ENCODE data around the gene C16orf74. TPM values are rescaled to one million over a fixed set of nuclear protein-coding genes. Genes with fewer than 3 reads are reported as not detected.

Gene C16orf74
- total and polyA plus RNA-seq, 8 donors: 1.1 to 24.9 (median 4.6) TPM; not detected in 3

DNA sequence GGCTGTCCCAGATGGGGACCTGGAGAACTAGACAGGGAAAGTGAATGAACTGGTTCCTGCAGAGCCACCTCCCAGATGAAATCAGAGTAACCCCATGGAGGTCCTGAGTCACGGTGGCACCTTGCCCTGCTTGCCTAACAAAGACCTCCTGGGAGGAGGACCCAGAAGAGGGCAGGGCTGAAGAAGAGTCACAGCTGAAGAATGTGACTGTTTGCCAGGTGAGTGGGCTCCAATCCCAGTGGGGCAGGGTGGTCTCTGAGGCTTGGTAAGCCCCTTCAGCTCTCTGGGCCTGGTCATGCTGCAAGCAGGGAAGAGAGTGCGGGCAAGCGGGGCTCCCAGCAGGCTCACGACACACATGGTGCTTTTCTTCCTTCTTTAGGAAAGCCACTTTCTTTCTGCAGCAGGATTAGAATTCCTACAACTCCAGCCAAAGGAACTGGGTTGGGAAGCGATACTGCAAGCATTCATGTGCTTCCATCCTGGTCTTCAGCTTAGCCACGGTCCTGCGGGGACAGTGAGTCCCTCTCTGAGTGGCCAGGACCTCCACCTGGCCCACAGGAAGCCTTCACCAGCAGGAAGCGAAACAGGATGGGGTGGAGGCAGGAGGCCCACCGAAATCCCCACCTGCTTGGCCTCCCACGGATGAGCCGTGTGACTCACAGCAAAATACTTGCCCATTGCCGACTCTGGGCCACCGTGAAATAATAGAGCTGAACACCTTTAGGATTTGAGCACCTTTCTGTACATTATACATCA is 4.3 kb downstream of the C16orf74 start:
- Histone ChIP-seq H3K36me3 (no peaks in the 10 kb centered on the region), H3K27ac (peak overlapping the region in 1 of 5 donors; percentile 23), H3K4me1 (peaks cover 20 to 21% (median 20%) of the 10 kb centered on the region in 4 donors), H3K9me3 (no peaks in the 10 kb centered on the region), H3K27me3 (peaks cover 0 to 14% (median 7%) of the 10 kb centered on the region in 3 donors), H3K4me3 (no peak overlapping the region)
- DNase-seq: peak in 1 of 2 donors; percentile 62
- TF ChIP-seq POLR2A (IDR thresholded peaks at IDR 0.05) (no peak), EP300 (IDR thresholded peaks at IDR 0.05) (no peak), POLR2AphosphoS5 (IDR thresholded peaks at IDR 0.05) (no peak)
- TF ChIP-seq, protein P1, sequence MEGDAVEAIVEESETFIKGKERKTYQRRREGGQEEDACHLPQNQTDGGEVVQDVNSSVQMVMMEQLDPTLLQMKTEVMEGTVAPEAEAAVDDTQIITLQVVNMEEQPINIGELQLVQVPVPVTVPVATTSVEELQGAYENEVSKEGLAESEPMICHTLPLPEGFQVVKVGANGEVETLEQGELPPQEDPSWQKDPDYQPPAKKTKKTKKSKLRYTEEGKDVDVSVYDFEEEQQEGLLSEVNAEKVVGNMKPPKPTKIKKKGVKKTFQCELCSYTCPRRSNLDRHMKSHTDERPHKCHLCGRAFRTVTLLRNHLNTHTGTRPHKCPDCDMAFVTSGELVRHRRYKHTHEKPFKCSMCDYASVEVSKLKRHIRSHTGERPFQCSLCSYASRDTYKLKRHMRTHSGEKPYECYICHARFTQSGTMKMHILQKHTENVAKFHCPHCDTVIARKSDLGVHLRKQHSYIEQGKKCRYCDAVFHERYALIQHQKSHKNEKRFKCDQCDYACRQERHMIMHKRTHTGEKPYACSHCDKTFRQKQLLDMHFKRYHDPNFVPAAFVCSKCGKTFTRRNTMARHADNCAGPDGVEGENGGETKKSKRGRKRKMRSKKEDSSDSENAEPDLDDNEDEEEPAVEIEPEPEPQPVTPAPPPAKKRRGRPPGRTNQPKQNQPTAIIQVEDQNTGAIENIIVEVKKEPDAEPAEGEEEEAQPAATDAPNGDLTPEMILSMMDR (IDR thresholded peaks at IDR 0.05): no peak
- intact Hi-C loops (cut with DNase I; ENCODE audit: low total_unique reads): no loop called here
- 71 to 88% (median 79%) methylated on average over 13 of the region's 13 CpGs for WGBS, 5 donors

DNA sequence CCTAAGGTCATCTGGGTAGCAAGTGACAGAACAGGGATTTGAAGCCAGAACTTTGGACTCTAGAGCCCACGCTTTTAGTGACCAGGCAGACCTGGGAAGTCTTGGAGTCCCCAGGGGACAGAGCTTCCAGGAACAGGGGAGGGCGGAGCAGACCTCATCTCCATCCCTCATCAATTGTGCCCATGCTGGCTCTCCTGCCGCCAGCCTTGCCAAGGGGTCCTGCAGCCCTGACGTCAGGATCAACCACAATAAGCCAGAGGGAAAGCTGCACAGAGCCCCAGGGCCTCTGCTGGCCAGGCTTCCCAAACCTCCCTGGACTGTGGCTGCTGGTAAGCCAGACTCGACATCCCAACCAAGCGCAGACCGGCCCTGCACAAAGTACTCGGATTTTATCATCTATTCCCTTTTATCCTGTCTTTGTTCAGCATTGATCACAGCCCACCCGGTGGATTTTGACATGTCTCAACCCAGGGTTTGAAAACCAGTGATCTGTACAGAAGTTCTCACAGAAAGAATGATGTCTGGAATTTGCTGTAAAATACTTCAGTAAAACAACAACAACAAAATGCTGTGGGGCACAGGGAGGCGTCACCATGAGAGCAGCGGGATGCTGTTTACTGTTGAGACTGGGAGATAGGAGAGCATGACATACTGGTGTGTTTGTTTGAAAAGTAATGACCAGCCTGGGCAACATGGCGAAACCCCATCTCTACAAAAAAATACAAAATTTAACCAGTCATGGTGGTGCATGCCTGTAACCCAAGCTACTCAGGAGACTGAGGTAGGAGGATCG is 11.8 kb downstream of the C16orf74 start:
- no peaks in the 10 kb centered on the region for H3K9me3 ChIP-seq
- DNase-seq: no peak
- TF ChIP-seq EP300 (IDR thresholded peaks at IDR 0.05) (no peak), POLR2A (IDR thresholded peaks at IDR 0.05) (no peak), POLR2AphosphoS5 (IDR thresholded peaks at IDR 0.05) (no peak)
- TF ChIP-seq, protein P1 (IDR thresholded peaks at IDR 0.05): no peak
- H3K27me3 ChIP-seq: no peaks in the 10 kb centered on the region
- peaks cover 0 to 14% (median 8%) of the 10 kb centered on the region in 4 donors for H3K4me1 ChIP-seq
- intact Hi-C loops (cut with DNase I; ENCODE audit: low total_unique reads): no loop called here
- no peak overlapping the region for H3K4me3 ChIP-seq
- no peak overlapping the region for H3K27ac ChIP-seq
- no peaks in the 10 kb centered on the region for H3K36me3 ChIP-seq
- 65 to 77% (median 71%) methylated on average over 13 of the region's 13 CpGs for WGBS, 5 donors

DNA sequence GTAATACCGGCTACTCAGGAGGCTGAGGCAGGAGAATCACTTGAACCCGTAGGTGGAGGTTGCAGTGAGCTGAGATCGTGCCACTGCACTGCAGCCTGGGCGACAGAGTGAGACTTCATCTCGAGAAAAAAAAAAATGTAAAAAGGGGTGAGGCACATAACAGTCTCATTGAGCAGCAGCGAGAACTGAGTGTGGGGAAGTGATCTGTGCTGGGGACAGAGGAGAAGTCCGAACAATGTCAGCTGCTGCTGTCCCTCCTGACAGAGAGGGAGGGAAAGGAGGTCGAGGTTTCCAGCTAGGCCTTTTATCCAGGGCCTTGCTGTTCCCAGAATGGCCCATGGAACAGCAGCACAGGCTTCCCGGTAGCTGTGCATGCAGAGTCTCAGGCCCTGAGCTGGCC is 14.0 kb downstream of the C16orf74 start:
- no peak overlapping the region for H3K27ac ChIP-seq
- no peak overlapping the region for H3K4me3 ChIP-seq
- WGBS, 5 donors: 89 to 93% (median 91%) methylated on average over 9 of the region's 9 CpGs
- H3K4me1 ChIP-seq: peaks cover 0 to 14% (median 9%) of the 10 kb centered on the region in 4 donors
- H3K9me3 ChIP-seq: no peaks in the 10 kb centered on the region
- TF ChIP-seq POLR2AphosphoS5 (IDR thresholded peaks at IDR 0.05) (no peak), POLR2A (IDR thresholded peaks at IDR 0.05) (no peak), EP300 (IDR thresholded peaks at IDR 0.05) (no peak)
- TF ChIP-seq, protein P1 (IDR thresholded peaks at IDR 0.05): no peak
- no peak for DNase-seq
- H3K27me3 ChIP-seq: no peaks in the 10 kb centered on the region
- H3K36me3 ChIP-seq: no peaks in the 10 kb centered on the region
- intact Hi-C loops (cut with DNase I; ENCODE audit: low total_unique reads): no loop called here

DNA sequence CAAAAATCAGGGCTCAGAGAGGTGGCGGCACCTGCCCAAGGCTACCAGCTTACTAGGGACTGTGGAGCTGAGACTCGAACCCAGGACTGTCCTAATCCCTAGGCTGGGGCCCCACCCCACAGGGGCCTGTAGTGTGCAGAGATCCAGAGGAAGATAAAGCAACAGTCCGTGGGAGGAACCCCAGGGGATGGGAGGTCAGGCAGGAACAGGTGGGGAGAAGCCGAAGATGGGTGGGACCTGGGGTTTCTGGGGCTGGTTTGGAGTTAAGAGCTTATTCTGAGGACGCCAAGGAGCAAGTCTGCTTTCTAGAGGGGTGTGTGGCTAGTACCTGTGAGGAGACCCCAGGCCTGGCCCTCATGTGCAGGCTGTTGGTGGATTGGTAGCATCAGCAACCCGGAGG is 14.9 kb downstream of the C16orf74 start:
- Histone ChIP-seq H3K27ac (no peak overlapping the region), H3K9me3 (no peaks in the 10 kb centered on the region), H3K4me3 (no peak overlapping the region), H3K4me1 (peaks cover 0 to 14% (median 9%) of the 10 kb centered on the region in 4 donors), H3K27me3 (no peaks in the 10 kb centered on the region), H3K36me3 (no peaks in the 10 kb centered on the region)
- intact Hi-C loops (cut with DNase I; ENCODE audit: low total_unique reads): no loop called here
- TF ChIP-seq EP300 (IDR thresholded peaks at IDR 0.05) (no peak), POLR2A (IDR thresholded peaks at IDR 0.05) (no peak), POLR2AphosphoS5 (IDR thresholded peaks at IDR 0.05) (no peak)
- TF ChIP-seq, protein P1 (IDR thresholded peaks at IDR 0.05): no peak
- no peak for DNase-seq
- 66 to 83% (median 76%) methylated on average over 5 to 6 of the region's 6 CpGs for WGBS, 5 donors
